Activated CD8-positive, alpha-beta memory T cell treated with anti-CD3 and anti-CD28 coated beads for 36 hours (primary cell): ENCODE results near the gene TTLL11. TPM values are rescaled to one million over a fixed set of nuclear protein-coding genes. Genes with fewer than 3 reads are reported as not detected.

Experiments
- CTCF ChIA-PET: fragments of 350-600 bp; sonication (Branson Sonifier 250); formaldehyde crosslinking; loops from one replicate; lab custom pipeline; 2021; ENCODE audit warnings: antibody characterized with exemption; lab: Charles Lee
- POLR2A ChIA-PET: fragments of 350-600 bp; sonication (Branson Sonifier 250); formaldehyde crosslinking; loops from one replicate; lab custom pipeline; 2021; ENCODE audit warnings: antibody characterized with exemption; lab: Charles Lee
- total RNA-seq, 2 experiments: library from RNA; stranded (reverse); gene quantifications; one replicate each; pipeline ENCODE4 v1.2.3, GENCODE V29; 2021

The TTLL11 gene
- total RNA-seq, 2 experiments from 2014 or later: 2.0 to 2.6 TPM

- POLR2A ChIA-PET: no interaction called here
- CTCF ChIA-PET: no interaction called here
These were observed 229.2 kb downstream of the TTLL11 start for GRCh38 chr9:121863955-121864354.

GRCh38 chr9:121862371-121863332 lies 230.5 kb downstream of the TTLL11 start:
- POLR2A ChIA-PET: no interaction called here
- CTCF ChIA-PET: no interaction called here

GRCh38 chr9:121861501-121862180 lies 231.5 kb downstream of the TTLL11 start:
- ChIA-PET CTCF (interaction anchor here (0.7 kb wide), 1 partner anchor 22 kb away, joined by 3 read pairs; no protein-coding TSS in a partner anchor), POLR2A (no interaction called here)

- CTCF ChIA-PET: interaction anchor here (0.7 kb wide), 1 partner anchor 23 kb away, joined by 3 read pairs; no protein-coding TSS in a partner anchor
These were observed 232.4 kb downstream of the TTLL11 start for GRCh38 chr9:121860744-121861143.

GRCh38 chr9:121860213-121860612 lies 232.9 kb downstream of the TTLL11 start:
- CTCF ChIA-PET: no interaction called here
- POLR2A ChIA-PET: no interaction called here

More at GRCh38 chr9:121860744-121861143, 232.4 kb downstream of the TTLL11 start:
- POLR2A ChIA-PET: no interaction called here

GRCh38 chr9:121859646-121860045 lies 233.5 kb downstream of the TTLL11 start:
- ChIA-PET POLR2A (no interaction called here), CTCF (interaction anchor here (0.7 kb wide), 1 partner anchor 158 kb away, joined by 3 read pairs; no protein-coding TSS in a partner anchor)

- ChIA-PET POLR2A (no interaction called here), CTCF (no interaction called here)
These were observed 234.3 kb downstream of the TTLL11 start for GRCh38 chr9:121858788-121859187.

GRCh38 chr9:121857928-121858327 lies 235.2 kb downstream of the TTLL11 start:
- ChIA-PET POLR2A (no interaction called here), CTCF (no interaction called here)

GRCh38 chr9:121855476-121855875 lies 237.6 kb downstream of the TTLL11 start:
- POLR2A ChIA-PET: no interaction called here
- CTCF ChIA-PET: no interaction called here

- ChIA-PET POLR2A (no interaction called here), CTCF (no interaction called here)
These were observed 239.3 kb downstream of the TTLL11 start for GRCh38 chr9:121853617-121854395.

GRCh38 chr9:121852651-121853616 lies 240.2 kb downstream of the TTLL11 start:
- CTCF ChIA-PET: no interaction called here
- POLR2A ChIA-PET: no interaction called here

- ChIA-PET CTCF (no interaction called here), POLR2A (no interaction called here)
These were observed 240.9 kb downstream of the TTLL11 start for GRCh38 chr9:121852241-121852640.

- CTCF ChIA-PET: no interaction called here
- POLR2A ChIA-PET: no interaction called here
These were observed 241.4 kb downstream of the TTLL11 start for GRCh38 chr9:121851641-121852091.

- ChIA-PET CTCF (no interaction called here), POLR2A (no interaction called here)
These were observed 242.7 kb downstream of the TTLL11 start for GRCh38 chr9:121850366-121850765.

- ChIA-PET POLR2A (no interaction called here), CTCF (no interaction called here)
These were observed 243.6 kb downstream of the TTLL11 start for GRCh38 chr9:121849554-121849953.

GRCh38 chr9:121844562-121844961 lies 248.5 kb downstream of the TTLL11 start:
- ChIA-PET POLR2A (no interaction called here), CTCF (no interaction called here)

GRCh38 chr9:121844098-121844497 lies 249.0 kb downstream of the TTLL11 start:
- ChIA-PET CTCF (no interaction called here), POLR2A (no interaction called here)

- POLR2A ChIA-PET: no interaction called here
These were observed 250.5 kb downstream of the TTLL11 start for GRCh38 chr9:121842612-121842978.

More at GRCh38 chr9:121842612-121842978, 250.5 kb downstream of the TTLL11 start:
- CTCF ChIA-PET: no interaction called here
